Suprapubic skin (tissue), 4 donors: ENCODE measurements around the gene IFNLR1.

ENCODE experiments used
- CTCF ChIP-seq, 2 donors: fragments of 200-600 bp in 1 of 2; fragments of 450-650 bp in 1 of 2; sonication (generic) in 1 of 2; IDR thresholded peaks; one replicate each; pipeline ENCODE4 v1.5.1; 2016 to 2019; ENCODE audit warnings: antibody characterized with exemption in 2 of 2, mild to moderate bottlenecking in 1 of 2, moderate library complexity in 1 of 2
- POLR2A ChIP-seq, 2 donors: fragments of 450-650 bp; IDR thresholded peaks; one replicate each; pipeline ENCODE4 v1.6.1; 2017; ENCODE audit warnings: antibody characterized with exemption in 2 of 2, mild to moderate bottlenecking in 2 of 2, moderate library complexity in 2 of 2
- POLR2AphosphoS5 ChIP-seq, 3 donors: sonication (generic); formaldehyde crosslinking; IDR thresholded peaks; one replicate each; pipeline ENCODE4 v1.6.1; 2017; ENCODE audit warnings: antibody characterized with exemption in 3 of 3

DNA sequence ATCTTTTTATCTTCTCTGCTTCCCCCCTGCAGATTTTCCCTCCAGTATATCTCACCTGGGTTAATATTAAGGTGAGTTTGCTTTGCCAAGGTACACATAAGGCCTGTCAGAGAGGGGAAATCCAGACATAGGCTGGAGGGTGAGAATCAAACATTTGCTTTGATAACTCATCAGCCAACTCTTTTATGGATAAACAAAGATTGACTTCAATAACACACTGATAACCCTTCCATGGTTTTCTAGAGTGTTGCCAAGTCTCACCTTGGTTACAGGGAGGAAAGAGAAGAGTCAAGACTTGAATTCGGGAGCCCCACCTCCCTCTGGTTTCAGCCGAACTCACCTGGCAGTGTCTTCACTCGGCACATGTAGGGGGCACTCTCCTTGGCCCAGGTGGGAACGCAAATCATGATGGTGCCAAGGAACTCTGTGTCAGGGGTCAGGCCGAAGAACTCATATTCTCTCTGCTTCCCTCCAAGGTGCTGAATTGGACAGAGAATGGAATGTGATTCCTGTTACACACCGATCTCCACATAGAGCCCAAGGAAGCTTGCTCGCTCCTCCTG is 59.2 kb downstream of the IFNLR1 start:
- TF ChIP-seq POLR2AphosphoS5 (IDR thresholded peaks at IDR 0.05), result no peak
- TF ChIP-seq CTCF (IDR thresholded peaks at IDR 0.05), result no peak
- TF ChIP-seq POLR2A (IDR thresholded peaks at IDR 0.05), result no peak
